Activated naive CD4-positive, alpha-beta T cell treated with anti-CD3 and anti-CD28 coated beads, Interleukin-2, amount 50 U/mL, for 72 hours (primary cell): ENCODE measurements around the gene RELL1. TPM values are rescaled to one million over a fixed set of nuclear protein-coding genes. Genes with fewer than 3 reads are reported as not detected.
"Not testable (repeated sequence)": the region's sequence is repeated elsewhere in the genome, so short reads cannot be mapped to it uniquely, and the experiment has no call there.

Experiments used
- ATAC-seq, 2 donors: fragments of 150-1000 bp; cut with Tn5 transposase; 2 replicates each; pipeline ENCODE4 v1.10.0; 2021; ENCODE audit warnings: mild to moderate bottlenecking in 2 of 2, moderate library complexity in 2 of 2
- DNase-seq, 2 donors: peaks; one replicate each; pipeline ENCODE4 v3.0.0; 2021 to 2022; ENCODE audit warnings: low spot score in 2 of 2
- H3K27ac Mint-ChIP-seq, 2 donors: one replicate each; pipeline ENCODE4 v1.8.0; 2022; ENCODE audit warnings: mild to moderate bottlenecking in 2 of 2, mixed read lengths in 2 of 2
- H3K36me3 Mint-ChIP-seq, 2 donors: one replicate each; pipeline ENCODE4 v1.8.0; 2022; ENCODE audit warnings: mixed read lengths in 2 of 2
- H3K9me3 Mint-ChIP-seq, 2 donors: one replicate each; pipeline ENCODE4 v1.8.0; 2022; ENCODE audit warnings: mixed read lengths in 2 of 2
- total RNA-seq, 2 donors: library from RNA; stranded (reverse); gene quantifications; one replicate each; pipeline ENCODE4 v1.2.3, GENCODE V29; 2022

The RELL1 gene
- total RNA-seq, 2 donors from 2014 or later = 15.1 to 15.2 TPM

DNA sequence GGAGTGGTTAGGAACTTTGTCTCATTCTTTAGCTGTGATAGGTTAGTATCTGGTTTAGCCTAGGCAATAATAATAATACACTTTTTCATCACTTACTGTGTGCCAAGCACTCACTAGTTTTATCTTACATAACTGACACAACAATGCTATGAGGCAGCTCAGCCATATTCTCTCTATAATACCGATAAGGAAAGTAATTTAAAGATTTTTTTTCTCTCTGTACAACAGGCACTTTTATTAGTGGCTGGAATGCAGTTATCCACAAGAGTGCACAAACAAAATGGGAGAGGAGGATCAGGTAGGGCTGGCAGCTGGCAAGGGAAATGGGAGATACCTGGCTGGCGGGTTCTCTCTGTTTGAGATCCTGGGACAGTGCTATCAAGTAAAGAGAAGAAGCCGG is 7.6 kb downstream of the RELL1 start:
- no peak overlapping the region for H3K27ac Mint-ChIP-seq
- H3K36me3 Mint-ChIP-seq = peaks cover 0 to 36% of the 10 kb centered on the region in 2 donors
- H3K9me3 Mint-ChIP-seq = no peaks in the 10 kb centered on the region
- no peak for DNase-seq
- no peak for ATAC-seq

DNA sequence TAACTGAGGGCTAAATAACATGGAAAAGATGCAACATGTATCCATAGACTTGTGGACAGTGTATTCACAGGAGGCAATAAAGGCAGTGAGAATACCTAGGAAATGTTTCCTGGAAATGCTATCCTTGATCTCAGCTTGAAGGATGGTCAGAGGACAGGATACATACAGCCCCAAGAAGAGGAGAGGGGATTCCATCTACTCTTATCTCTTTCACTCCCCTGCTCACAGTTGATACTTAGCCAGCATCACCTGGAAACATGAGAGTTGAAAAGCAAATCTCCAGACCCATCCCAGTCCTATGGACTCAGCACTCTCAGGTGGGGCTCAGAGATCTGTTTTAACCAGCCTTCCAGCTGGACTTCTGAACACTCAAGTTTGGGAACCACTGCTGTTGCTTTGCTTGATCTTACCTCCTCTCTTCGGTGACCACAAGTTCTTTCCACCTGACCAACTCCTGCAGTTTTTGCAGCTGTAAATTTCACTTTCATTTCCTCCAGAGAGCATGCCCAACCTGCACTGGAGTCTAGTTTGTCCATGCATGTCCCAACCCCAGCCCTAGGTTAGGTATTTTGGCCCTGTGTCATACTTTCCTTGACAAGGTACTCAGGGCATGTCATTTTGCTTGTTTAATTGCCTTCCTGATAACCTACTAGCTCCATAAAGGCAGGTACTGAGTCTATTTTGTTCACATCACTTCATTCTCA is 10.4 kb downstream of the RELL1 start:
- H3K9me3 Mint-ChIP-seq = no peaks in the 10 kb centered on the region
- DNase-seq (no peak), ATAC-seq (peak; percentile 60 to 84)
- H3K27ac Mint-ChIP-seq = peak overlapping the region; percentile 40 to 88
- H3K36me3 Mint-ChIP-seq = peaks cover 0 to 32% of the 10 kb centered on the region in 2 donors

- DNase-seq (no peak), ATAC-seq (no peak)
- no peak overlapping the region for H3K27ac Mint-ChIP-seq
- H3K36me3 Mint-ChIP-seq = peaks cover 0 to 32% of the 10 kb centered on the region in 2 donors
- H3K9me3 Mint-ChIP-seq = no peaks in the 10 kb centered on the region
Observed at GRCh38 chr4:37674439-37674838, 11.7 kb downstream of the RELL1 start.

DNA sequence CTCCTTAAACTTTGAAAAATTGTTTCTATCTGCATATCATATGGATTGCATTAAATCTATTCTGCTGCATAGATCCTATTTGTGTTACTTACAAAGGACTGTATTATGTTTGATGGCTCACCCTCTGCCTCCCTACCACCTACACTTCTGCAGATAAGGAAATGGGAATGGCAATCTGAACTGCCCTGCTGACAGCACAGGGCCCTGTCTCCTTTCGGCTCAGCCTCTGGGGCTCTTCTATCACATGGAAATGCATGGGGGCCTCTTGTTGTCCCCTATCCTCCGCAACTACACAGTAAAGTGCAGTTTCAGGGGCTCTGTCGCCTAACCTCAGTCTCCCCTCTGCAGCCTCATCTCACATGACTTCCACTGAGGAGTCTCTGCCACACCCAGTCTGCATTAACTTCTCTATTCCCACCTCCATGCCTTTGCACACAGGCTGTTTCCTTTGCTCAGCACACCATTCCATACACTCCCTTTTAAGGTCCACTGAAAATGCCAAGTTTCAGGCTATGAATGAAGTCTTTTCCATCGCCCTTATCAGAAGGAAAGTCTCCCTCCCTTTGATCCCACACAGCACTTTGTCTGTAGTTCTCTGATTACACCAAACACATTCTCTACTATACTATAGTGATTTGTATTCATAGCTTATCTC is 12.5 kb downstream of the RELL1 start:
- H3K27ac Mint-ChIP-seq = no peak overlapping the region
- H3K36me3 Mint-ChIP-seq = peaks cover 0 to 30% of the 10 kb centered on the region in 2 donors
- no peaks in the 10 kb centered on the region for H3K9me3 Mint-ChIP-seq
- no peak for DNase-seq
- ATAC-seq = no peak

GRCh38 chr4:37671072-37671471 is 15.1 kb downstream of the RELL1 start:
- no peak for ATAC-seq
- no peak for DNase-seq
- H3K27ac Mint-ChIP-seq = no peak overlapping the region
- peaks cover 0 to 20% of the 10 kb centered on the region in 2 donors for H3K36me3 Mint-ChIP-seq
- H3K9me3 Mint-ChIP-seq = no peaks in the 10 kb centered on the region

DNA sequence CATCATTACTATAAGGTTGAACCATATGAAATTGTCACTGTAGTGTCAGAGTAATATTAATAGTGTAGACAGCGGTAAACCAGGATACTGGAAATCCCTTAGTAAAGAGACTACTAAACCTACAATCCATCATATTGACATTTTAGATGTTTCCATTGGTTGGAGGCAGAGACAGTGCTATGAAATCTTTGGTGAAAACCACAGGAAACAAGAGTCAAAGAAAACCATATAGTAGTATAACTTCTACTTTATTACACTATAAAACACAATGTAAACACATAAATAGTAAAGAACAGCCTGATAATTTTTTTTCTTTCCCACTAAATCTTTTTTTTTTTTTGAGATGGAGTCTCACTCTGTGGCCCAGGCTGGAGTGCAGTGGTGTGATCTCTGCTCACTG is 15.9 kb downstream of the RELL1 start:
- H3K27ac Mint-ChIP-seq = no peak overlapping the region
- DNase-seq (no peak), ATAC-seq (no peak)
- peaks cover 0 to 11% of the 10 kb centered on the region in 2 donors for H3K36me3 Mint-ChIP-seq
- no peaks in the 10 kb centered on the region for H3K9me3 Mint-ChIP-seq

DNA sequence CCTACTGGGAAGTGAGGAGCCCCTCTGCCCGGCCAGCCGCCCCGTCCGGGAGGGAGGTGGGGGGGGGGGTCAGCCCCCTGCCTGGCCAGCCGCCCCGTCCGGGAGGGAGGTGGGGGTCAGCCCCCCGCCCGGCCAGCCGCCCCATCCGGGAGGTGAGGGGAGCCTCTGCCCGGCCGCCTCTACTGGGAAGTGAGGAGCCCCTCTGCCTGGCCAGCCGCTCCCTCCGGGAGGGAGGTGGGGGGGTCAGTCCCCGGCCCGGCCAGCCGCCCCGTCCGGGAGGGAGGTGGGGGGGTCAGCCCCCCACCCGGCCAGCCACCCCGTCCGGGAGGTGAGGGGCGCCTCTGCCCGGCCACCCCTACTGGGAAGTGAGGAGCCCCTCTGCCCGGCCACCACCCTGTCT is 17.1 kb downstream of the RELL1 start:
- not testable (repeated sequence) for H3K9me3 Mint-ChIP-seq, ATAC-seq, H3K27ac Mint-ChIP-seq, H3K36me3 Mint-ChIP-seq, DNase-seq

GRCh38 chr4:37667197-37668100 is 18.7 kb downstream of the RELL1 start:
- no peaks in the 10 kb centered on the region for H3K9me3 Mint-ChIP-seq
- H3K36me3 Mint-ChIP-seq = peaks cover 0 to 6% of the 10 kb centered on the region in 2 donors
- DNase-seq (no peak), ATAC-seq (no peak)
- peak overlapping the region in 1 of 2 donors; percentile 46 for H3K27ac Mint-ChIP-seq

DNA sequence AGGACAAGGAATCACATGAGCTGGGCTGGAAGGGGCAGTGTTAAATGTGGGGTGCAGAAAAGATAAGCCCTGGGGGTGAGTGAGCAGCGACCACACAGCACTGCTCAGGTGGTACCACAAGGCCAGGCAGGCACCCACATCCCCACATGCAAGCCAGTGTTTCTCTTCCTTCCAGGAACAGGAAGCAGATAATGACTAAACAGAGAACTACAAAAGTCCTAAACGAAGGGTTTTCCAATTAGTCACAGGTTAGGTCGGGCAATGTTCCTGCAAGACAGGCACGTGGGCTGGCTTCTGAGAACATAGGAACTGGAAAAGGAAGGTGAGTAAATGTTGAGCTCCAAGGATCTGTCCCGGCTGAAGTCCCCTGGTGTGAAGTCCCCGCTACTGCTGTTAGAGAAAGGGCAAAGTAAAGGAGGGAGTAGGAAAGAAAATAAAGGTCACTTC is 19.5 kb downstream of the RELL1 start:
- H3K9me3 Mint-ChIP-seq = no peaks in the 10 kb centered on the region
- DNase-seq = peak; percentile 15 to 58
- peak; percentile 86 to 96 for ATAC-seq
- peak overlapping the region in 1 of 2 donors; percentile 46 for H3K27ac Mint-ChIP-seq
- peaks cover 0 to 1% of the 10 kb centered on the region in 2 donors for H3K36me3 Mint-ChIP-seq

GRCh38 chr4:37665333-37666320 is 20.5 kb downstream of the RELL1 start:
- ATAC-seq (no peak), DNase-seq (no peak)
- Mint-ChIP-seq H3K9me3 (no peaks in the 10 kb centered on the region), H3K27ac (no peak overlapping the region), H3K36me3 (no peaks in the 10 kb centered on the region)

DNA sequence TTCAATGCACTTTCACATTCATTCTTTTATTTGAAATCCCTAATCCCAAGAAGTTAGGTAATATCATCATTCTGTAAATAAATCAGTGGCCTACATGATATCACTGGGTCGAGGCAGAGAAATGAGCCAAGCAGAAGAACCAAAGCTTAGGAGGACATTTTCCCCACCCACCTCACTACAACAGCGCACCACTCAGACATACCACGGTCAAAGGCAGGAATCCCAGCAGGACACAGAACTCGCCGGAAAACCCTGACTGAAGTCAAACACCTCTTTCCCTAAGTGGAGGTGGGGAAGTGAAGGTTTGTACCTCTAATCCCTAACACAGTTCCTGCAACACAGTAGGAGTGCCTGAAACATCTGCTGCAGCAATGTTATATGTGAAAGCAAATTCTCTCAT is 21.5 kb downstream of the RELL1 start:
- ATAC-seq (no peak), DNase-seq (no peak)
- Mint-ChIP-seq H3K9me3 (no peaks in the 10 kb centered on the region), H3K27ac (no peak overlapping the region), H3K36me3 (peaks cover under 1% of the 10 kb centered on the region in 2 donors)

GRCh38 chr4:37663552-37663951 is 22.6 kb downstream of the RELL1 start:
- Mint-ChIP-seq H3K27ac (no peak overlapping the region), H3K36me3 (peaks cover 10 to 12% of the 10 kb centered on the region in 2 donors), H3K9me3 (peaks cover 0 to 3% of the 10 kb centered on the region in 2 donors)
- DNase-seq (no peak), ATAC-seq (no peak)

DNA sequence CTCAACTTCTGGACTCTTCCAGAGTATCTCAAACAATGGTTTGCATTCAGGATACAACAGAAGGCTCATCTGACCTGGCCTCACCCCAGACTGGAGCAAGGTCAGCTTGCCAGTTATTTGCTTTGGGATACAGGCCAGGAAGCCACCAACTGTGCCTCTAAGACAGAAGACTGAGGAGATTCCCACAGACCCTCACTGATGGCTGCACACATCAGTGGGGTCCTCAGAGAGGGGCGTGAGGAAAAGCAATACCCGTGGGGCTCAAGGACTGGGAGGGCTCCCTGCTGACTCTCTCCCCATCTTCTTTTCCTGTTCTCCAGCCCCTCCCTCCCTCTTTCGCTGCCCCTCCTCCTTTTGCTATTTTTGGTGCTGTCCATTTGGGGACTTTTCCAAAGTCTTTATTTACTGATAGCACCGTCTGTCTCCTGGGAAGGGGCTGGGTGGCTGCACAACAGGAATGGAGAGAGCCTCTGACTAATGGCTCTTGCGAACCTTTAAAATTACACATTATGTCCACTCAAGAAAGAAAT is 23.2 kb downstream of the RELL1 start:
- DNase-seq (no peak), ATAC-seq (no peak)
- H3K27ac Mint-ChIP-seq = no peak overlapping the region
- H3K9me3 Mint-ChIP-seq = peaks cover 3 to 6% of the 10 kb centered on the region in 2 donors
- peaks cover 14 to 16% of the 10 kb centered on the region in 2 donors for H3K36me3 Mint-ChIP-seq

DNA sequence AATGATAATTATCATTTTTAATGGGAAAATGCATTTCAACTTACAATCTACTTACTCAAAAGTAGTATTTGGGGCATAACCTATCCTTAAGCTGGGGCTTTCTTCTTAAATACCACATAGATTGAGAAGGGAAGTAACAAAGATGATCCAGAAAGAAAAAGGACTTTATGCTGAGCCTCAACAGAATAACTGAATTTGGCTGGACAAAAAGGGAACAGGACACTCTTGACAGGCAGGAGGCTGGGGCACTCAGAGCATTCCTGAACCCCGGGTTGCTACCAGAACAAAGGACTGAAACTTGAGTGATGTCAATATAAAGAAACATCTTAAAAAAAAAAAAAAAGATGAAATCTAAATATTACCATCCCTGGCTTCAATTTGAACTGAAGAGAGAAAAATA is 23.9 kb downstream of the RELL1 start:
- no peak for DNase-seq
- Mint-ChIP-seq H3K9me3 (peaks cover 10 to 12% of the 10 kb centered on the region in 2 donors), H3K36me3 (peaks cover 20 to 22% of the 10 kb centered on the region in 2 donors), H3K27ac (no peak overlapping the region)
- no peak for ATAC-seq

- DNase-seq = no peak
- Mint-ChIP-seq H3K36me3 (peaks cover 23 to 26% of the 10 kb centered on the region in 2 donors), H3K27ac (no peak overlapping the region), H3K9me3 (peaks cover 13 to 14% of the 10 kb centered on the region in 2 donors)
- no peak for ATAC-seq
Observed at GRCh38 chr4:37661772-37662171, 24.4 kb downstream of the RELL1 start.

DNA sequence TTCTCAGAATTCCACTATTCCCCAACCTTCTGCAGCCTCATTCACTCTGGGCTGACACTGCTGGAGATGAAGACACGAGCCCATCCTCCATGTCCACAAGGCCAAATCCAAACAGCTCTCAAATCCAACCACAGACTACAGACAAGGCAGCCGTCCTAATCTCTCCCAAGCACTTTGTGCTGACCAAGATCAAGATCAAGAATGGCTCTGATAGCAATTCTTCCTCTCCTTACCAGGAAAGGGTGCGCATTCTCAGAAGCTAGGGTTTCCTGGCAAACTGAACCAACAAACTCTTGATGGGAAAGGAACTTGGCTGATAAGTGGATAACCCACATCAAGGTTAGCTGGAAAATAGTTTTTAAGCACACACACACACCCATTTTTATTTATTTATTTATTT is 26.5 kb downstream of the RELL1 start:
- DNase-seq (no peak), ATAC-seq (no peak)
- H3K9me3 Mint-ChIP-seq = peaks cover 13 to 22% of the 10 kb centered on the region in 2 donors
- H3K36me3 Mint-ChIP-seq = peaks cover 31 to 43% of the 10 kb centered on the region in 2 donors
- H3K27ac Mint-ChIP-seq = no peak overlapping the region
